Measurements from ENCODE around the gene PPP4R4.
"Not testable (repeated sequence)": the region's sequence is repeated elsewhere in the genome, so short reads cannot be mapped to it uniquely, and the experiment has no call there.

Gene PPP4R4

GRCh38 chr14:94295360-94296180, 121.4 kb downstream of the PPP4R4 start:
- H3K27ac ChIP-seq (ENCODE audit: low read depth, low read length): no peak overlapping the region
- no peaks in the 10 kb centered on the region for H3K27me3 ChIP-seq (ENCODE audit: control insufficient read depth in 5 of 5, insufficient read depth in 4 of 5, low read length in 5 of 5)

DNA sequence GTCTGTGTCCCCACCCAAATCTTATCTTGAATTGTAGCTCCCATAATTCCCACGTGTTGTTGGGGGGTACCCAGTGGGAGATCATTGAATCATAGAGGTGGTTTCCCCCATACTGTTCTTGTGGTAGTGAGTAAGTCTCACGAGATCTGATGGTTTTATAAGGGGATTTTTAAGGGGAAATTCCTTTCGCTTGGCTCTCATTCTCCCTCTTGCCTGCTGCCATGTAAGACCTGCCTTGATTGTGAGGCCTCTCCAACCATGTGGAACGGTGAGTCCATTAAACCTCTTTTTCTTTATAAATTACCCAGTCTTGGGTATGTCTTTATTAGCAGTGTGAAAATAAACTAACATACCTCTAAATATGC, 122.0 kb downstream of the PPP4R4 start:
- H3K27me3 ChIP-seq (ENCODE audit: control insufficient read depth in 5 of 5, insufficient read depth in 4 of 5, low read length in 5 of 5); H3K9ac ChIP-seq (ENCODE audit: low read length in 5 of 5); H3K4me3 ChIP-seq (ENCODE audit: low read depth in 1 of 5, low read length in 5 of 5); H3K4me1 ChIP-seq (ENCODE audit: control insufficient read depth in 5 of 5, insufficient read depth in 5 of 5, low read length in 5 of 5); H3K27ac ChIP-seq (ENCODE audit: low read depth, low read length); H3K9me3 ChIP-seq (ENCODE audit: control insufficient read depth in 5 of 5, low read length in 5 of 5); H3K36me3 ChIP-seq (ENCODE audit: control insufficient read depth in 5 of 5, insufficient read depth in 5 of 5, low read length in 5 of 5): not testable (repeated sequence)

More at GRCh38 chr14:94295360-94296180, 121.4 kb downstream of the PPP4R4 start:
- Histone ChIP-seq H3K4me1 (ENCODE audit: control insufficient read depth in 5 of 5, insufficient read depth in 5 of 5, low read length in 5 of 5) (peaks cover 0 to 10% (median 5%) of the 10 kb centered on the region in 5 donors), H3K4me3 (ENCODE audit: low read depth in 1 of 5, low read length in 5 of 5) (no peak overlapping the region), H3K9ac (ENCODE audit: low read length in 5 of 5) (peak overlapping the region in 1 of 5 donors; percentile 7), H3K9me3 (ENCODE audit: control insufficient read depth in 5 of 5, low read length in 5 of 5) (no peaks in the 10 kb centered on the region), H3K36me3 (ENCODE audit: control insufficient read depth in 5 of 5, insufficient read depth in 5 of 5, low read length in 5 of 5) (no peaks in the 10 kb centered on the region)

- Histone ChIP-seq H3K4me1 (ENCODE audit: control insufficient read depth in 5 of 5, insufficient read depth in 5 of 5, low read length in 5 of 5) (peaks cover 0 to 10% (median 5%) of the 10 kb centered on the region in 5 donors), H3K36me3 (ENCODE audit: control insufficient read depth in 5 of 5, insufficient read depth in 5 of 5, low read length in 5 of 5) (no peaks in the 10 kb centered on the region), H3K27me3 (ENCODE audit: control insufficient read depth in 5 of 5, insufficient read depth in 4 of 5, low read length in 5 of 5) (no peaks in the 10 kb centered on the region), H3K9me3 (ENCODE audit: control insufficient read depth in 5 of 5, low read length in 5 of 5) (no peaks in the 10 kb centered on the region), H3K4me3 (ENCODE audit: low read depth in 1 of 5, low read length in 5 of 5) (no peak overlapping the region), H3K9ac (ENCODE audit: low read length in 5 of 5) (no peak overlapping the region), H3K27ac (ENCODE audit: low read depth, low read length) (no peak overlapping the region)
Measured at GRCh38 chr14:94298130-94298529, 124.0 kb downstream of the PPP4R4 start.

GRCh38 chr14:94303111-94303510, 129.0 kb downstream of the PPP4R4 start:
- Histone ChIP-seq H3K27me3 (ENCODE audit: control insufficient read depth in 5 of 5, insufficient read depth in 4 of 5, low read length in 5 of 5) (peaks cover 0 to 6% (median 2%) of the 10 kb centered on the region in 5 donors), H3K36me3 (ENCODE audit: control insufficient read depth in 5 of 5, insufficient read depth in 5 of 5, low read length in 5 of 5) (no peaks in the 10 kb centered on the region), H3K4me3 (ENCODE audit: low read depth in 1 of 5, low read length in 5 of 5) (no peak overlapping the region), H3K27ac (ENCODE audit: low read depth, low read length) (no peak overlapping the region), H3K9ac (ENCODE audit: low read length in 5 of 5) (no peak overlapping the region), H3K9me3 (ENCODE audit: control insufficient read depth in 5 of 5, low read length in 5 of 5) (peaks cover 0 to 11% (median 10%) of the 10 kb centered on the region in 5 donors), H3K4me1 (ENCODE audit: control insufficient read depth in 5 of 5, insufficient read depth in 5 of 5, low read length in 5 of 5) (peaks cover 0 to 3% (median 0%) of the 10 kb centered on the region in 5 donors)

DNA sequence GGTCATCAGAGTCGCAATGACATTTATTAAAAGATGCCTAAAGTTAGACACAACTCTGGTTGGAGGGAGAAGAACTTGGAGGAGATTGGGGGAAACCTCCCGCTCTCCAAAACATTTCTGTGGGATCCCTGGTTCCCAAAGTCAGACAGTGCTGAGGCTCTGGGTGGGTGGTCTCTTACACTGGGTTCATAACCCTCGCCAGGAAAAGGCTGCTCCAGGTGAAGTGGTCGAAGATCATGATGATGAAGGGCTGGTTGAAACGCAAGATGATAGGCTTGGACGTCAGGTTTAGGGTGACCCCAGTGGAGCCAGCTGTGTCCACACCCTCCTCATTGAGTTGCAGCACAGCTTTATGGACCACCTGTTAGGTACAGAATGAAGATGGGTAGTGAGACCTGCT, 130.1 kb downstream of the PPP4R4 start:
- H3K27me3 ChIP-seq (ENCODE audit: control insufficient read depth in 5 of 5, insufficient read depth in 4 of 5, low read length in 5 of 5): peaks cover 0 to 6% (median 3%) of the 10 kb centered on the region in 5 donors
- H3K9ac ChIP-seq (ENCODE audit: low read length in 5 of 5): no peak overlapping the region
- peaks cover 3 to 20% (median 13%) of the 10 kb centered on the region in 5 donors for H3K9me3 ChIP-seq (ENCODE audit: control insufficient read depth in 5 of 5, low read length in 5 of 5)
- peaks cover 0 to 3% (median 0%) of the 10 kb centered on the region in 5 donors for H3K4me1 ChIP-seq (ENCODE audit: control insufficient read depth in 5 of 5, insufficient read depth in 5 of 5, low read length in 5 of 5)
- H3K36me3 ChIP-seq (ENCODE audit: control insufficient read depth in 5 of 5, insufficient read depth in 5 of 5, low read length in 5 of 5): no peaks in the 10 kb centered on the region
- H3K27ac ChIP-seq (ENCODE audit: low read depth, low read length): no peak overlapping the region
- H3K4me3 ChIP-seq (ENCODE audit: low read depth in 1 of 5, low read length in 5 of 5): no peak overlapping the region

- Histone ChIP-seq H3K9me3 (ENCODE audit: control insufficient read depth in 5 of 5, low read length in 5 of 5) (peaks cover 3 to 20% (median 13%) of the 10 kb centered on the region in 5 donors), H3K4me3 (ENCODE audit: low read depth in 1 of 5, low read length in 5 of 5) (no peak overlapping the region), H3K27ac (ENCODE audit: low read depth, low read length) (no peak overlapping the region), H3K27me3 (ENCODE audit: control insufficient read depth in 5 of 5, insufficient read depth in 4 of 5, low read length in 5 of 5) (peaks cover 0 to 6% (median 3%) of the 10 kb centered on the region in 5 donors), H3K9ac (ENCODE audit: low read length in 5 of 5) (no peak overlapping the region), H3K4me1 (ENCODE audit: control insufficient read depth in 5 of 5, insufficient read depth in 5 of 5, low read length in 5 of 5) (peaks cover 0 to 3% (median 0%) of the 10 kb centered on the region in 5 donors), H3K36me3 (ENCODE audit: control insufficient read depth in 5 of 5, insufficient read depth in 5 of 5, low read length in 5 of 5) (no peaks in the 10 kb centered on the region)
Measured at GRCh38 chr14:94305620-94306019, 131.5 kb downstream of the PPP4R4 start.

DNA sequence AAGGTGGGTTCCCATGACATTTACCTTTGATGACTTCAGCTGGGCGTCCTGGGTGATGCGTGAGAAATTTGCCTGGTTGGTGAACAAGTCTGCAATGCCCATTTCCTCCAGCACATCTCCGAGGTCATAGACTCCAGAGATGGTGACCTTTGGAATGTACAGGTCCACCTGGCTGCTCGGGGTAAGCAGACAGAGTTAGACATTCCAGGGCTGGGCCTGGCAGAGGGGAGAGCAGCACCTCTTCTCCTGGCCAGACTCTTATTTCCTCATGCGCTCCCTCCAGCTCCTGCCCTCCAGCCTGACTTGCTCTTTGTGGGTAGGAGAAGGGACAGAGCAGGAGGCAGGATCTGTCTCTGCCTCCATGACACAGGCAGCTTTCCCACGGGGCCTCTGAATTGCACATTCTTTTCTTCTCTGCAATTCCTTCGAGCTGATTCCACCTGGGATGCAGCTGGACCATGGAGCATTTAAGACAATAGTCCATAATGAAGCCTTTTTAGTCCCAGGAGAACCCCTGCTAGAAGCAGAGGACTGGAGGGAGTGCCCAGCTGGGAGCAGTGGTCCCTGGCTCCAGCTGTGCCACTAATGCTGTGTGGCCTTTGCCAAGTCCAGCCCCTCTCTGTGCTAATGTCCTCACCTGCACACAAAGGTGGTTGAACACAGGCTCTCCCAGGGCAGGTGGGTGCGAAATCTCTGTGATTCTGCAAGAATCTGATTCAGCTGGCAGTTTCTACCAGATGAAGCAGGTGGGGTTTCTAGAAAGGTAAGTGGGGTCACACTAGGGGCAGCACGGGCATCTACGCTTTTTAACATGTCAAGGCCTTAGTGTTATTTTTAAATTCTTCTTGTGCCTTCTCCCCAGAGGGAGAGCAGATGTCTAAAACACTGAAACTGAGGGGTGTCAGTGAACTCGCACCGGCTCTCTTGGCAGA, 132.2 kb downstream of the PPP4R4 start:
- H3K4me1 ChIP-seq (ENCODE audit: control insufficient read depth in 5 of 5, insufficient read depth in 5 of 5, low read length in 5 of 5): peaks cover 0 to 3% (median 0%) of the 10 kb centered on the region in 5 donors
- no peaks in the 10 kb centered on the region for H3K36me3 ChIP-seq (ENCODE audit: control insufficient read depth in 5 of 5, insufficient read depth in 5 of 5, low read length in 5 of 5)
- H3K9ac ChIP-seq (ENCODE audit: low read length in 5 of 5): no peak overlapping the region
- H3K4me3 ChIP-seq (ENCODE audit: low read depth in 1 of 5, low read length in 5 of 5): no peak overlapping the region
- H3K27me3 ChIP-seq (ENCODE audit: control insufficient read depth in 5 of 5, insufficient read depth in 4 of 5, low read length in 5 of 5): peaks cover 0 to 6% (median 3%) of the 10 kb centered on the region in 5 donors
- H3K27ac ChIP-seq (ENCODE audit: low read depth, low read length): no peak overlapping the region
- H3K9me3 ChIP-seq (ENCODE audit: control insufficient read depth in 5 of 5, low read length in 5 of 5): peaks cover 3 to 20% (median 13%) of the 10 kb centered on the region in 5 donors

GRCh38 chr14:94307410-94307992, 133.4 kb downstream of the PPP4R4 start:
- peaks cover 0 to 3% (median 0%) of the 10 kb centered on the region in 5 donors for H3K4me1 ChIP-seq (ENCODE audit: control insufficient read depth in 5 of 5, insufficient read depth in 5 of 5, low read length in 5 of 5)
- peaks cover 3 to 20% (median 13%) of the 10 kb centered on the region in 5 donors for H3K9me3 ChIP-seq (ENCODE audit: control insufficient read depth in 5 of 5, low read length in 5 of 5)
- H3K36me3 ChIP-seq (ENCODE audit: control insufficient read depth in 5 of 5, insufficient read depth in 5 of 5, low read length in 5 of 5): no peaks in the 10 kb centered on the region
- H3K27me3 ChIP-seq (ENCODE audit: control insufficient read depth in 5 of 5, insufficient read depth in 4 of 5, low read length in 5 of 5): peaks cover 0 to 6% (median 3%) of the 10 kb centered on the region in 5 donors
- H3K9ac ChIP-seq (ENCODE audit: low read length in 5 of 5): no peak overlapping the region
- no peak overlapping the region for H3K27ac ChIP-seq (ENCODE audit: low read depth, low read length)
- H3K4me3 ChIP-seq (ENCODE audit: low read depth in 1 of 5, low read length in 5 of 5): no peak overlapping the region

DNA sequence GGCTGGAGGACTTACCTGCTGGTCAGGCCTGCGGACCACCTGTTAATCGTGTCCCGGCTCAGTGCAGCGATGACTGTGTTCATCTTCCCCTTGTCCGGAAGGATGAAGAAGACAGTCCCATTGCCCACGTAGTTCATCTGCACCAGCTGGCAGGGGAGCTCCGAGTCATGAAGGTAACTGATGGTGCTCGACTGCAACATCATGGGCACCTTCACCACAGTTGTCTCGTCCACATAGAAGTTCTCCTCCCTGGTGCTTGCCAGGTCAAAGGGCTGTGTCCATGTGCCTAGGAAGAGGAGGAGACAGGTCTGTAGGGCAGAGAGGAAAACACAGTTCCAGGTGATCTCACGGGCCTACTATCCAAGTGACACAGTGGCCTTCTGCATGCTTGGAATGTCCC, 135.6 kb downstream of the PPP4R4 start:
- Histone ChIP-seq H3K27ac (ENCODE audit: low read depth, low read length) (no peak overlapping the region), H3K9me3 (ENCODE audit: control insufficient read depth in 5 of 5, low read length in 5 of 5) (peaks cover 3 to 20% (median 13%) of the 10 kb centered on the region in 5 donors), H3K27me3 (ENCODE audit: control insufficient read depth in 5 of 5, insufficient read depth in 4 of 5, low read length in 5 of 5) (peaks cover 0 to 6% (median 3%) of the 10 kb centered on the region in 5 donors), H3K36me3 (ENCODE audit: control insufficient read depth in 5 of 5, insufficient read depth in 5 of 5, low read length in 5 of 5) (no peaks in the 10 kb centered on the region), H3K9ac (ENCODE audit: low read length in 5 of 5) (no peak overlapping the region), H3K4me3 (ENCODE audit: low read depth in 1 of 5, low read length in 5 of 5) (no peak overlapping the region), H3K4me1 (ENCODE audit: control insufficient read depth in 5 of 5, insufficient read depth in 5 of 5, low read length in 5 of 5) (peaks cover 0 to 3% (median 0%) of the 10 kb centered on the region in 5 donors)
